ENCODE results near the gene HGFAC.

The HGFAC gene

GRCh38 chr4:3467601-3468031 is 25.8 kb downstream of the HGFAC start:
- H3K4me3 ChIP-seq (replicated peaks; ENCODE audit: low read depth, low read length) = no peak overlapping the region
- TF ChIP-seq CTCF (IDR thresholded peaks at IDR 0.05; ENCODE audit: low read length, missing control alignments) = no peak
- DNase-seq (ENCODE audit: low read depth) = no peak

- no peak for DNase-seq (ENCODE audit: low read depth)
- no peak overlapping the region for H3K4me3 ChIP-seq (replicated peaks; ENCODE audit: low read depth, low read length)
- TF ChIP-seq CTCF (IDR thresholded peaks at IDR 0.05; ENCODE audit: low read length, missing control alignments) = no peak
These were observed 26.4 kb downstream of the HGFAC start for GRCh38 chr4:3468154-3468553.

GRCh38 chr4:3468804-3469203 is 27.0 kb downstream of the HGFAC start:
- H3K4me3 ChIP-seq (replicated peaks; ENCODE audit: low read depth, low read length) = no peak overlapping the region
- no peak for DNase-seq (ENCODE audit: low read depth)
- no peak for TF ChIP-seq CTCF (IDR thresholded peaks at IDR 0.05; ENCODE audit: low read length, missing control alignments)

GRCh38 chr4:3469386-3470243 is 27.8 kb downstream of the HGFAC start:
- no peak for DNase-seq (ENCODE audit: low read depth)
- no peak for TF ChIP-seq CTCF (IDR thresholded peaks at IDR 0.05; ENCODE audit: low read length, missing control alignments)
- no peak overlapping the region for H3K4me3 ChIP-seq (replicated peaks; ENCODE audit: low read depth, low read length)

- DNase-seq (ENCODE audit: low read depth) = peak; percentile 23
- H3K4me3 ChIP-seq (replicated peaks; ENCODE audit: low read depth, low read length) = no peak overlapping the region
- TF ChIP-seq CTCF (IDR thresholded peaks at IDR 0.05; ENCODE audit: low read length, missing control alignments) = no peak
These were observed 28.7 kb downstream of the HGFAC start for GRCh38 chr4:3470244-3471097.

GRCh38 chr4:3471098-3471760 is 29.5 kb downstream of the HGFAC start:
- DNase-seq (ENCODE audit: low read depth) = no peak
- TF ChIP-seq CTCF (IDR thresholded peaks at IDR 0.05; ENCODE audit: low read length, missing control alignments) = no peak
- H3K4me3 ChIP-seq (replicated peaks; ENCODE audit: low read depth, low read length) = no peak overlapping the region

Measured in fibroblast of pulmonary artery (primary cell).